ENCODE results near the gene SDHB.

Gene SDHB

GRCh38 chr1:16986113-16986512, 67.7 kb downstream of the SDHB start:
- DNase-seq (ENCODE audit: low spot score), result no peak

- no peak for DNase-seq (ENCODE audit: low spot score)
Observed at GRCh38 chr1:16984717-16985116, 69.1 kb downstream of the SDHB start.

GRCh38 chr1:16983649-16984048, 70.2 kb downstream of the SDHB start:
- no peak for DNase-seq (ENCODE audit: low spot score)

GRCh38 chr1:16982902-16983301, 70.9 kb downstream of the SDHB start:
- no peak for DNase-seq (ENCODE audit: low spot score)

- no peak for DNase-seq (ENCODE audit: low spot score)
Observed at GRCh38 chr1:16981269-16981849, 72.5 kb downstream of the SDHB start.

- DNase-seq (ENCODE audit: low spot score), result no peak
Observed at GRCh38 chr1:16980473-16981268, 73.2 kb downstream of the SDHB start, which contains the start of gene MFAP2. Gene MFAP2, minus strand, starts transcription at chr1:16980620. Its CDS starts 2,347 bp downstream, at chr1:16978273.

GRCh38 chr1:16979475-16980327, 74.1 kb downstream of the SDHB start:
- DNase-seq (ENCODE audit: low spot score), result no peak

- DNase-seq (ENCODE audit: low spot score), result no peak
Observed at GRCh38 chr1:16978567-16979474, 75.0 kb downstream of the SDHB start.

GRCh38 chr1:16978139-16978538, 75.7 kb downstream of the SDHB start:
- no peak for DNase-seq (ENCODE audit: low spot score)

- DNase-seq (ENCODE audit: low spot score), result no peak
Observed at GRCh38 chr1:16977377-16977776, 76.5 kb downstream of the SDHB start.

- no peak for DNase-seq (ENCODE audit: low spot score)
Observed at GRCh38 chr1:16976966-16977365, 76.9 kb downstream of the SDHB start.

- DNase-seq (ENCODE audit: low spot score), result no peak
Observed at GRCh38 chr1:16975838-16976237, 78.0 kb downstream of the SDHB start.

GRCh38 chr1:16975211-16975610, 78.6 kb downstream of the SDHB start:
- no peak for DNase-seq (ENCODE audit: low spot score)

GRCh38 chr1:16973215-16973614, 80.6 kb downstream of the SDHB start:
- no peak for DNase-seq (ENCODE audit: low spot score)

- DNase-seq (ENCODE audit: low spot score), result no peak
Observed at GRCh38 chr1:16972189-16972895, 81.5 kb downstream of the SDHB start.

- no peak for DNase-seq (ENCODE audit: low spot score)
Observed at GRCh38 chr1:16971341-16972188, 82.3 kb downstream of the SDHB start.

GRCh38 chr1:16970132-16970910, 83.5 kb downstream of the SDHB start:
- no peak for DNase-seq (ENCODE audit: low spot score)

GRCh38 chr1:16969651-16970050, 84.2 kb downstream of the SDHB start:
- no peak for DNase-seq (ENCODE audit: low spot score)

GRCh38 chr1:16969057-16969611, 84.7 kb downstream of the SDHB start:
- DNase-seq (ENCODE audit: low spot score), result no peak

Measured in hematopoietic multipotent progenitor cell treated with erythropoietin and hydrocortisone succinate and interleukin-3 and kit ligand, for 17 days (in vitro differentiated cells).